Mesenchymal stem cell (in vitro differentiated cells and primary cell): ENCODE data around the gene PWWP2B.

Source experiments
- DNase-seq: peaks from one replicate; pipeline ENCODE4 v3.0.0-alpha.2; 2013
- H2AFZ ChIP-seq: one replicate; pipeline ENCODE4 v1.6.1; 2013; ENCODE audit warnings: low read depth, mild to moderate bottlenecking, control low read depth, inconsistent platforms, low read length, moderate library complexity
- H2AK5ac ChIP-seq: 2 replicates; pipeline ENCODE4 v1.6.1; 2013; ENCODE audit warnings: low read length, moderate library complexity, mild to moderate bottlenecking, inconsistent platforms; ENCODE audit not compliant: severe bottlenecking
- H2BK120ac ChIP-seq: one replicate; pipeline ENCODE4 v1.6.1; 2013; ENCODE audit warnings: low read depth, mild to moderate bottlenecking, inconsistent platforms, low read length, moderate library complexity
- H2BK12ac ChIP-seq, 2 experiments: one replicate each; pipeline ENCODE4 v1.6.1; 2013; ENCODE audit warnings: inconsistent platforms in 2 of 2, low read length in 2 of 2, mild to moderate bottlenecking in 2 of 2, moderate library complexity in 2 of 2, control low read depth in 1 of 2
- H2BK15ac ChIP-seq: one replicate; pipeline ENCODE4 v1.6.1; 2013; ENCODE audit warnings: mild to moderate bottlenecking, low read depth, inconsistent platforms; ENCODE audit not compliant: poor library complexity, severe bottlenecking
- H2BK5ac ChIP-seq: 2 replicates; pipeline ENCODE4 v1.6.1; 2013; ENCODE audit warnings: low read depth, mild to moderate bottlenecking, low read length, control low read depth, inconsistent platforms; ENCODE audit not compliant: poor library complexity, severe bottlenecking
- H3K14ac ChIP-seq, 2 experiments: one replicate each; pipeline ENCODE4 v1.6.1; 2013; ENCODE audit warnings: inconsistent platforms in 2 of 2, low read length in 2 of 2, control low read depth in 1 of 2, mild to moderate bottlenecking in 1 of 2, moderate library complexity in 1 of 2
- H3K18ac ChIP-seq, 2 experiments: one replicate each; pipeline ENCODE4 v1.6.1; 2013; ENCODE audit warnings: inconsistent platforms in 2 of 2, low read length in 2 of 2, control low read depth in 1 of 2, low read depth in 1 of 2, mild to moderate bottlenecking in 1 of 2
- H3K23ac ChIP-seq, 2 experiments: one replicate each; pipeline ENCODE4 v1.6.1; 2013; ENCODE audit warnings: inconsistent platforms in 2 of 2, low read length in 2 of 2, mild to moderate bottlenecking in 2 of 2, moderate library complexity in 2 of 2, control low read depth in 1 of 2
- H3K27ac ChIP-seq: 2 replicates; pipeline ENCODE4 v1.5.1; 2013; ENCODE audit warnings: mild to moderate bottlenecking, moderate library complexity, low read length, control low read depth, inconsistent platforms; ENCODE audit not compliant: poor library complexity, severe bottlenecking
- H3K27me3 ChIP-seq, 2 experiments: 2 replicates each; pipeline versions ENCODE4 v1.6.1 to v1.7.0; 2013; ENCODE audit warnings: low read length in 2 of 2, mild to moderate bottlenecking in 2 of 2, moderate library complexity in 2 of 2, control low read depth in 1 of 2, inconsistent platforms in 1 of 2; ENCODE audit not compliant: control insufficient read depth in 1 of 2, insufficient read depth in 1 of 2
- H3K36me3 ChIP-seq, 2 experiments: 2 replicates each; pipeline versions ENCODE4 v1.6.1 to v1.7.0; 2013; ENCODE audit warnings: low read length in 2 of 2, control low read depth in 1 of 2, inconsistent platforms in 1 of 2, low read depth in 1 of 2, mild to moderate bottlenecking in 1 of 2; ENCODE audit not compliant: insufficient read depth in 2 of 2, control insufficient read depth in 1 of 2
- H3K4ac ChIP-seq, 2 experiments: one replicate each; pipeline ENCODE4 v1.6.1; 2013; ENCODE audit warnings: inconsistent platforms in 2 of 2, low read length in 2 of 2, mild to moderate bottlenecking in 2 of 2, moderate library complexity in 2 of 2, control low read depth in 1 of 2, low read depth in 1 of 2
- H3K4me1 ChIP-seq: 2 replicates; pipeline ENCODE4 v1.6.1; 2013; ENCODE audit warnings: low read depth, low read length, control low read depth; ENCODE audit not compliant: control insufficient read depth, insufficient read depth
- H3K4me2 ChIP-seq: 2 replicates; pipeline ENCODE4 v1.6.1; 2013; ENCODE audit warnings: low read length, mild to moderate bottlenecking, inconsistent platforms; ENCODE audit not compliant: poor library complexity, severe bottlenecking
- H3K4me3 ChIP-seq, 2 experiments: 2 replicates each; pipeline versions ENCODE4 v1.5.1 to v1.7.0; 2013; ENCODE audit warnings: low read length in 2 of 2, mild to moderate bottlenecking in 2 of 2, control low read depth in 1 of 2, low read depth in 1 of 2; ENCODE audit not compliant: insufficient read depth in 1 of 2
- H3K79me1 ChIP-seq: replicated peaks from 2 replicates; pipeline ENCODE4 v1.6.1; 2013; ENCODE audit warnings: mild to moderate bottlenecking, control low read depth, low read length, inconsistent platforms; ENCODE audit not compliant: poor library complexity, severe bottlenecking
- H3K9ac ChIP-seq: 2 replicates; pipeline ENCODE4 v1.7.0; 2013; ENCODE audit warnings: mild to moderate bottlenecking, low read length, moderate library complexity
- H3K9me3 ChIP-seq: 2 replicates; pipeline ENCODE4 v1.7.0; 2013; ENCODE audit warnings: mild to moderate bottlenecking, low read length; ENCODE audit not compliant: control insufficient read depth
- H4K8ac ChIP-seq: one replicate; pipeline ENCODE4 v1.6.1; 2013; ENCODE audit warnings: inconsistent platforms, mild to moderate bottlenecking, low read length, moderate library complexity
- H4K91ac ChIP-seq: one replicate; pipeline ENCODE4 v1.6.1; 2013; ENCODE audit warnings: mild to moderate bottlenecking, low read length, inconsistent platforms
- WGBS: methylation state at CpG from one replicate; pipeline ENCODE4 v1.1.7; 2013; ENCODE audit warnings: mixed read lengths; 5-methylcytosine and 5-hydroxymethylcytosine counted together

PWWP2B gene

DNA sequence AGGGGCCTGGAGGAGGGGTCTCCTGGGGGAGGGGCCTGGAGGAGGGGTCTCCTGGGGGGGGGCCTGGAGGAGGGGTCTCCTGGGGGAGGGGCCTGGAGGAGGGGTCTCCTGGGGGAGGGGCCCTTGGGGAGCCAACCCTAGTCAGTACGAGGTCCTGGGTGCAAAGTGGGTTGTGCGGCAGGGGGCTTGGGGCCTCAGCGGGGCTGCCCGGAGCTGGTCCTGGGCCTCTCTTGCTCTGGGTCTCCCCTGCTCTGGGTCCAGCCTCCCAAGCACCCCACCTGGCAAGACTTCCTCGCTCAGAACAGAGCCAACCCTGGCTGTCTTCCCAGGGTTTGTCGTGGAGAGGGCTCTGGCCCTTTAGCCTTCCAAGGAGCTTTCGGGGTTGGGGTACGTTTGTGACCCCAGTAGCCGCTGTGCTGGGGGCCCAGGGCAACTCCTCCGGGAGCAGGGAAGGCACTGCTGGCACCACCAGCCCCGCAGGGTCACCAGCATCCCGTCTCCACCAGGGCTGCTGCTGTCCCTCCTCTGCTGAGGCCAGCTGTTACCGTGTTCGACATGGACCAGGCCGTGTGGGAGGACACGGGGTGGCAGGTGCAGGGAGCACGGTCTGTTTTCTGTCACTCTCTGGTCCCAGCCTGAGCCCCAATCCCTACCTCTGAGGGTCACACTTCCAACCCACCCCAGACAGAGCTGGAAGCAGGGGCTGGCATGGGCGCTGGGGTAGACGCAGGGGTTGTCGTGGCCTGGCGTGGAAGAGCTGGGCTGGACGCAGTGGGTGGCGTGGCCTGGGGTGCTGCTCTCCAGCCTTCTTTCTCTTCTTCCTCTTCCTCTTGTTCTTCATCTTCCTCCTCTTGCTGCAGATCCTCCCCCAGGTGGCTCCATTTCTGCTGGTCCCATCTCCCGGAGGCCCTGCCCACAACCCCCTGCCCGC is 22.8 kb downstream of the PWWP2B start:
- H3K27me3 ChIP-seq: no peaks in the 10 kb centered on the region
- H2BK15ac ChIP-seq: peak overlapping the region; percentile 91
- H3K79me1 ChIP-seq: peaks cover 20% of the 10 kb centered on the region
- peak overlapping the region; percentile 70 for H4K91ac ChIP-seq
- H2BK120ac ChIP-seq: peak overlapping the region; percentile 40
- no peak overlapping the region for H3K4me2 ChIP-seq
- peak overlapping the region; percentile 26 to 73 for H3K4ac ChIP-seq
- peaks cover 5 to 33% of the 10 kb centered on the region in 2 experiments for H3K36me3 ChIP-seq
- no peak overlapping the region for H2BK5ac ChIP-seq
- H2AFZ ChIP-seq: no peak overlapping the region
- peaks cover 70% of the 10 kb centered on the region for H3K4me1 ChIP-seq
- H3K4me3 ChIP-seq: no peak overlapping the region
- peak overlapping the region; percentile 66 for H4K8ac ChIP-seq
- H2AK5ac ChIP-seq: peak overlapping the region; percentile 60
- peak overlapping the region; percentile 63 to 73 for H3K18ac ChIP-seq
- no peak for DNase-seq
- H3K14ac ChIP-seq: peak overlapping the region in 1 of 2 experiments; percentile 80
- WGBS: 96% methylated on average over 24 of the region's 25 CpGs
- no peak overlapping the region for H3K27ac ChIP-seq
- no peak overlapping the region for H3K9ac ChIP-seq
- peak overlapping the region; percentile 49 to 80 for H2BK12ac ChIP-seq
- no peak overlapping the region for H3K23ac ChIP-seq
- H3K9me3 ChIP-seq: no peaks in the 10 kb centered on the region

DNA sequence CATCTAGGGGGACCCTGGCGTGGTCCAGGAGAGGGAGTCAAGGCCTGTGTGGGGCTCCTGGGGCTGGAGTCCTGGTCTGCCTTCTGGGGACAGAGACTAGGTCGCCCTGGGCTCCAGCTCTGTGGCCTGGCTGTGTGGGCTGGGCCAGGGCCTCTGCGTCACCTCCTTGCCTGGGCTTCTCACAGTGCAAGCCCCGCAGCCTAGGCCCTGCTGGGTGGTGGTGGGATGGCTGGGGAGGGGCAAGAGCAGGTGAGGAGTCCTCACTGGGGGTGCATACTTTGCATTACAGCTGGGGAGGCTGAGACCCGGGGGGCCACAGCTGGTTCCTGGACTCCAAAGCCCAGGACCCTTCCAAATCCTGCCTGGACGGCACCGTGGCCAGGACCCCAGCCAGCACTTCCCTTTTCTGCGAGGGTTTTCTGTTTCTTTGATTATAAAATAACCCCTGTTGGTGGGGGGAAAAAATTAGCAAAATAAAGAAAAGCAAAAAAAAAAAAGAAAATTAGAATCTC is 23.5 kb downstream of the PWWP2B start:
- H3K9ac ChIP-seq: no peak overlapping the region
- H3K27ac ChIP-seq: no peak overlapping the region
- no peaks in the 10 kb centered on the region for H3K9me3 ChIP-seq
- H2BK15ac ChIP-seq: peak overlapping the region; percentile 60
- H3K79me1 ChIP-seq: peaks cover 18% of the 10 kb centered on the region
- no peak overlapping the region for H3K23ac ChIP-seq
- no peak overlapping the region for H3K4me2 ChIP-seq
- no peak overlapping the region for H2BK5ac ChIP-seq
- H2AK5ac ChIP-seq: no peak overlapping the region
- peak overlapping the region; percentile 66 for H4K8ac ChIP-seq
- H2BK12ac ChIP-seq: peak overlapping the region; percentile 49 to 80
- H3K4ac ChIP-seq: peak overlapping the region in 1 of 2 experiments; percentile 73
- no peak for DNase-seq
- peak overlapping the region; percentile 56 for H2BK120ac ChIP-seq
- WGBS: 73% methylated on average over 7 of the region's 8 CpGs
- peak overlapping the region; percentile 30 for H4K91ac ChIP-seq
- H3K27me3 ChIP-seq: no peaks in the 10 kb centered on the region
- H3K4me3 ChIP-seq: no peak overlapping the region
- peak overlapping the region; percentile 63 to 73 for H3K18ac ChIP-seq
- H3K14ac ChIP-seq: peak overlapping the region in 1 of 2 experiments; percentile 37
- H2AFZ ChIP-seq: no peak overlapping the region
- H3K4me1 ChIP-seq: peaks cover 72% of the 10 kb centered on the region
- H3K36me3 ChIP-seq: peaks cover under 1 to 34% of the 10 kb centered on the region in 2 experiments

GRCh38 chr10:132420981-132421846 is 24.2 kb downstream of the PWWP2B start:
- peak overlapping the region; percentile 80 for H2AK5ac ChIP-seq
- H3K4me2 ChIP-seq: peak overlapping the region; percentile 41
- H4K8ac ChIP-seq: peak overlapping the region; percentile 100
- peaks cover 71% of the 10 kb centered on the region for H3K4me1 ChIP-seq
- H2BK12ac ChIP-seq: peak overlapping the region; percentile 90 to 99
- peaks cover 15% of the 10 kb centered on the region for H3K79me1 ChIP-seq
- peak overlapping the region in 1 of 2 experiments; percentile 85 for H3K14ac ChIP-seq
- H2BK120ac ChIP-seq: peak overlapping the region; percentile 84
- H2BK15ac ChIP-seq: peak overlapping the region; percentile 95
- H3K4ac ChIP-seq: peak overlapping the region; percentile 99
- H3K9ac ChIP-seq: peak overlapping the region; percentile 81
- peak overlapping the region; percentile 99 for H4K91ac ChIP-seq
- H3K4me3 ChIP-seq: no peak overlapping the region
- H3K36me3 ChIP-seq: peaks cover 0 to 28% of the 10 kb centered on the region in 2 experiments
- H3K27ac ChIP-seq: peak overlapping the region; percentile 69
- peak overlapping the region; percentile 90 to 99 for H3K18ac ChIP-seq
- H3K23ac ChIP-seq: no peak overlapping the region
- peak overlapping the region; percentile 58 for H2BK5ac ChIP-seq
- no peak overlapping the region for H2AFZ ChIP-seq
- WGBS: 23% methylated on average over 33 of the region's 33 CpGs
- no peaks in the 10 kb centered on the region for H3K27me3 ChIP-seq
- peak; percentile 85 for DNase-seq
- H3K9me3 ChIP-seq: no peaks in the 10 kb centered on the region
